T-helper 2 cell (primary cell): ENCODE results near the gene DAPK1.

Experiments
- DNase-seq, 5 experiments: peaks; one replicate each; pipeline versions ENCODE4 v3.0.0 to v3.0.0-alpha.2; 2012 to 2022

Gene DAPK1

GRCh38 chr9:87615547-87616148 is 118.0 kb downstream of the DAPK1 start:
- no peak for DNase-seq

- DNase-seq: no peak
Measured at GRCh38 chr9:87618226-87618625, 120.6 kb downstream of the DAPK1 start.

GRCh38 chr9:87618931-87619330 is 121.3 kb downstream of the DAPK1 start:
- no peak for DNase-seq

DNA sequence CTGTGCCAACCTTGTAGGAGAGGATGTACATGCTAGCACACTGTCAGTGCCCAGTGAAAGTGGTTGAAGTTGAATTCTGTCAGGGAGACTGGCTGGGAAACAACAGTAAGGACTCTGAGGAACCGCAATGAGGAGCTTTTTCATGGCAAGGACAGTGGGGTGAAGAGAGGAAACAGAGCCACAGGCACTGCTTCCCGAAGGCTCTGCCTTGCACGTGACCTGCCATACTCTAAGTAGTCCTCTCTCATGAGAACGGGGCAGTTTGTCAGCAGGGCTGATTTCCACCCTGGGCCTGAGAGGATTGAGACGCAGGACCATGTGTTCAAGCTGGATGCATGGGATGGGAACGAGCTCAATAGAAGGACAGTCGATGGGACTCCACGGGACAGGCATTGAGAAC is 121.7 kb downstream of the DAPK1 start:
- DNase-seq: no peak

DNA sequence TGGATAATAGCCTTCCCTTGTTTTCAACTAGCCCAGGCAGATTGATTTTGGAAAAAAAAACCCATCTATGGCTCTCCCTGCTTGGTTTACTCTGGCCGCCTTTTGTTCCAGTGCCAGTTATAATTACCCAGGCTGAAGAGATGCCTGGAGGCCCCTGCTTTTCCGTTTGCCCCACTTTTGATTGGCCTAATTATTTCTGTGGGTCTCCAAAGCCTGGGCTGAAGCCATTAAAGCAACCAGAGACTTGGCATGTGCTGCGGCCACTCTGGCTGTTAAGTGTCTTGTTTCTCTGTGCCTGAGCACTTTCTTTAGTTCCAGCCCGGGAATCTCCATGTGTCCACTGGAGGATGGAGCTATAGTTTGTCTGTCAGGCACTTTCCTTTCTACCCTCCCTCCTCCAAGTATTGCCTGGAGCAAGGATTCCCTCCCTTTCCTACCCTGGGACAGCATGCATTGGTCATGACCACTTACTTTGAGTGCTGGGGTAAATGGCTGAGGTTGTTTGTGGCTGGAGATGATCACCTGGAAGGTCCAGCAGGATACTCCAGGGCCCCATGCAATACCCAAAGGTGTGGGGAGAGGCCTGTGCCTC is 123.2 kb downstream of the DAPK1 start:
- DNase-seq: no peak

- DNase-seq: no peak
Measured at GRCh38 chr9:87622098-87622497, 124.4 kb downstream of the DAPK1 start.

DNA sequence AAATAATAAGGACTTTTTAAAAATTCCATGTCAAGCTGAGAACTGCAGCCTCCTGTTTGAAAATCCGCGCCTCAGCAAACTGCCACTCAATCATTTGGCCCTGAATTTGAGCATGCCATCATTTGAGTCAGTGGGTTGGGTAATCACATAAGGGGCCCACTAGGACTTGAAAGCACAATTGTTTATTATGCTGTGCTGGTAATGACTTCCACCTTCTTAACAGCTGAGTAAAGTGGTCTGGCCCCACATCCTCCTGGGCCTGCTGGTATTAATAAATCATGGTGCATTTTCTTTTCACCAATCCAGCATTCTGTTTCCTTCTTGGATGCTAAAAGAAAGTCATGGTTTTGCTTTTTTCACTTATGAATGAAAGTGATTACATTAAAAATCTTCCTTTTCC is 125.3 kb downstream of the DAPK1 start:
- DNase-seq: no peak

- DNase-seq: no peak
Measured at GRCh38 chr9:87628346-87628745, 130.7 kb downstream of the DAPK1 start.

- DNase-seq: no peak
Measured at GRCh38 chr9:87629104-87629503, 131.4 kb downstream of the DAPK1 start.

DNA sequence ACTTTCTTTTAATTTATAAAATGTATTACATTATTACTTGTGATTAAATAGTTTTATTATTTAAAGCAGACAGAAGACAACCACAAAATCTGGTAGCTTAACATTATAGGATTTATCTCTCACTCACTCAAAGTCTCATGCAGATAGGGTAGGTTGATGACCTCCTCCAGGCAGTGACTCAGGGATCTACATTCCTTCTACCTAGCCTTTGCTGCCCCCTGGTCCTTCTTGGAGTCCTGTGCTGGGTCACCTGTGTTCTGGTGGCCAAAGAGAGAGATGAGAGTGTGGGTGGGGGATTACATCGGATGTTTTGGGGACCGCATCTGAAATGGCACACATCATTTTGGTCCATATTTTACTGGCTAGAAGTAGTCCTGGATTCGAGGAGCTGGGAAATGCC is 132.6 kb downstream of the DAPK1 start:
- no peak for DNase-seq

DNA sequence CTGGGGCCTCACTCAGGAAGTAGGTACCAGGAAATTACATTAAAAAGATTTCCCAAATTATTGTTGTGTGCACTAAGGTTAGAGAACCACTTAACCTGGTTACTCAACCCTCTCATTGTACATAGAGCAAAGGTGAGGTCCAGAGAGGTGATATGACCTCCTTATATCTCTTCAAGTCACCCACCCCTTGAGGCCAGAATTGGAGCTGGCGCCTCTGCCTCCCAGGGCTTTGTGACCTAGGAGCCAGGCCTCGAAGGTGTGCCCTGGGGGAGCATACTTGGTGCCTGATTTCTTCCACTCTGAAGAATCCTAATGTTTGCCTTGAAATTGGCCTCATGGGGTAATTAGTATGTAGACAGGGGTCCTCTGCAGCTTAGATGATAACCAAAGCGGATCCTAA is 133.2 kb downstream of the DAPK1 start:
- DNase-seq: no peak

DNA sequence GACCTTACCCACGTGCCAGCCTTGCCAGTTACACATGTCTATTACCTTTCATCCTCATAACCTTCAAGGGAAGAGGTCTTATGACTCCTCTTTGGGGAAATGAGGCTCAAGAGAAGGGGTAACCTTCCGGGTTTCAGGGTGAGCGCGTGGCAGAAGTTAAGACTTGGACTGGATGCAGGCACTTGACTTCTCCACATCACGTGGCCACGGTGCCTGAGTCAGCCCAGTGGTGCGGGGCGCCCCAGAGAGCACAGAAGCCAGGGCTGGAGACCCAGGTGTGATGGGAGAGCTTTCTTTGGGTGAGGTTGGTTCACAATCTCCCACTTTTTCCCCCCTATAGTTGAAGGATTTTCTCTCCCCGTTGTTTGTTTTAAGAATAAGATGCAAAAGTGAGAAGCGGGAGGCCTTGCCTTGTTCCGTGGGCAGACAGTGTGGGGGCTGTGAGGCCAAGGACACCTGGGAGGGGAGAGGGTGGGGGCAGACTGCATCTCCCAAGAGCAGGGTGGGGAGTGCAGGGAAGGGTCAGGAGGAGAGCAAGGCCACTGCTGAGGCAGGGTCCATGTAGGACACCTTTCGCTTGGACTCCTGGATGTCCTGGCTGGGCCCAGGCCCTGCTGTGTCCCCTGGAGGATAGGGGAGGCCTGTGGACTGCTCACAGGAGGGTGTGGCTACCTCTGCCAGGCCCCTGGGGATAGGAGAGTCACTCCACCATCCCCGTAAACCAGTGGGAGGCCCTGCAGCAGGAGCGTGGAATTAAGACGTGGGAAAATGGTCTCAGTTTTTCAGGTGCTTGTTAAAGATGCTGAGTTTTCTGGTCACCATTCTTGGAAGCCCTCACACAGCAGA is 138.2 kb downstream of the DAPK1 start:
- no peak for DNase-seq

- DNase-seq: no peak
Measured at GRCh38 chr9:87638292-87638691, 140.6 kb downstream of the DAPK1 start.

GRCh38 chr9:87639949-87640348 is 142.3 kb downstream of the DAPK1 start:
- no peak for DNase-seq

DNA sequence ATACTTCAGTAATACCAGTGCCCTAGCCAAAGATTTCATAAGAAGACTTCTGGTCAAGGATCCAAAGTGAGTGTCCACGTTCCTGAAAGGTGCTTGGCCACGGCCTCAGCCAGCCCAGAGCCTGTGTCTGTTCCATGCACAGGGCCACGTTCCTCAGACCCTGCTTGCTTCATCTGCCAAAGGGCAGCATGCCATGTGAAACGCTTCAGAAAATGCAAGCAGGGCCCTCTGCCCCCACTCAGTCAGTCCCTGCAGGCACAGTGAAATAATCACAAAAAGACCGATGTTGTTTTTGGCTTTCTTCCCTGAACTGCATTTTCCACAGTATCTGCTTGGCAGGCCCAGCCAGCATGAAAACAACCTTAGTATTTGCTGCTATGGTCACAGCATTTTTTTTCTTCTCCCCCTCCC is 142.7 kb downstream of the DAPK1 start:
- DNase-seq: no peak

DNA sequence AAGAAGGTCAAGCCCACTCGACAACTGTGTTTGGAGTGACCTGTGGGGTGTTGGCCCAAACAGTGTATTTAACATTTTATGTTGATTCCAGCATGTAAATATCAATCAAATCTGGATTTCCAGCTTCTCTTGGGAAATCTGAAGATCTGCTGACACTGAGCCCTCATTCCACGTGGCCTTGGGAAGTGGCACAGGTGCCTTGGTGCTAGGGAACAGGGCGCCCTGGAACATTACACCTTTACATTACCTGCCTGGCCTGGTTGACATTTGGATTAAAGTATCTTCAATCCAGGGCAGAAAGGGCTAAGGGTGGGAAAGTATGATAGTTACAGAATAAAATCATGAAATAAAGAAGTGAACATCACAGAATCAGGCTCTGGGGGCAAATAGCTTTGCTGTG is 143.4 kb downstream of the DAPK1 start:
- no peak for DNase-seq

DNA sequence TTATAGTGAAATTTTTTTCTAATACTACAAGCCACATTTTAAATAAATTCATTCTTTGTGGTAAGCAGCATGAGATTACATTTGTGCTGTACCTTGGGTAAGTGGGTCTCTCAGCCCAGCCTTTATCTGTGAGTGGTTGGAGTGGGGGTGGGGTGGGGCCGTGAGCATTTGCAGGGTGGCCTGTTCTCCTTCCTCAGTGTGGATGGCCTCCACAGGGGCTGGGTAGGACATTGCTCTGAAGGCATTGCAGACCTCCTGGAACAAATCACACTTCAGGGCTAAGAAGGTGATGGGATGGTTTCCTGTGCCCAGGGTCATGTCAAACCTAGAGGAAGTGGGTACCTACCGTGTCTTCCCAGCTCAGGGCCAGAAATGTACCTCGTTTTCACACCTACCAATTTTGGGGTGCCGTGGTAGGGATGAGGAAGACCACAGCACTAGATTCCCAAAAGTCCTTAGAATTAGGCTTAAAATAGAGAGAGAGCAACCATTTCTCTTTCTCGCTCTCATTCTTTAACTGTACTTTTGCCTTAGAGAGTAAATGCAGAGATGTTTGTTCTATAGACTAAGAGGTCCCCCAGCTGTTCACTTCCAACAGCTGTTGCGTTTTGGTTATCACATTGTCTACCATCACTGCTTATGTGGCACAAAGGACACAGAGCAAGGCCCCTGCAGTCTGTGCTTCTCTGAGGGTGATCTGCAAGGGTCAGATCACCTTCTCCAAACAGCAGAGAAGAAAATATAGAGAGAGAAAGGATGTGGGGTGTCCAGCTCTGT is 144.9 kb downstream of the DAPK1 start:
- peak in 1 of 5 experiments; percentile 18 for DNase-seq

DNA sequence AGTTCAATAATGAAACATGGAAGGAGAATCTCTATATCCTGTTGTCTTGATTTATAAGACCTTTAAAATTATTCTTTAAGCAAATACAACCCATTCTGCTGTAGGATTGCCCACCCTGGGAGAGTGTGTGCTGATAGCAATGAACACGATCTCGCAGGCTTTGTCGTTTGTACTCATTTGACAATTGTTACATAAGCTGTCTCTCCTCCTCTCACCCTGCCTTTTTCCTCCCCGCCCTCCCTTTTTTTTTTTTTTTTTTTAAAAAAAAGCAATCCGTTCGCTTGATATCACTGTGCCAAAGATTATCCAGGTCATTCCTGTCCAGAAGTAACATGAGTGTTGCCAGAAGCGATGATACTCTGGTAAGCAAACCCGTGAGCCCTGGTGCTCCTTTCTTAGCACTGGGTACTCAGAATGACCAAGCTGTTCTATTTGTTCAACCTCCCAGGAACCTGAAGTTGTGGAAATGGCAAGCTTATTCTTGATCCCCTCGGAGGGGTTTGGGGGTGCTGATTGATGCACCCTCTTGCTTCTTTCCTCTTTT is 145.5 kb downstream of the DAPK1 start:
- no peak for DNase-seq

DNA sequence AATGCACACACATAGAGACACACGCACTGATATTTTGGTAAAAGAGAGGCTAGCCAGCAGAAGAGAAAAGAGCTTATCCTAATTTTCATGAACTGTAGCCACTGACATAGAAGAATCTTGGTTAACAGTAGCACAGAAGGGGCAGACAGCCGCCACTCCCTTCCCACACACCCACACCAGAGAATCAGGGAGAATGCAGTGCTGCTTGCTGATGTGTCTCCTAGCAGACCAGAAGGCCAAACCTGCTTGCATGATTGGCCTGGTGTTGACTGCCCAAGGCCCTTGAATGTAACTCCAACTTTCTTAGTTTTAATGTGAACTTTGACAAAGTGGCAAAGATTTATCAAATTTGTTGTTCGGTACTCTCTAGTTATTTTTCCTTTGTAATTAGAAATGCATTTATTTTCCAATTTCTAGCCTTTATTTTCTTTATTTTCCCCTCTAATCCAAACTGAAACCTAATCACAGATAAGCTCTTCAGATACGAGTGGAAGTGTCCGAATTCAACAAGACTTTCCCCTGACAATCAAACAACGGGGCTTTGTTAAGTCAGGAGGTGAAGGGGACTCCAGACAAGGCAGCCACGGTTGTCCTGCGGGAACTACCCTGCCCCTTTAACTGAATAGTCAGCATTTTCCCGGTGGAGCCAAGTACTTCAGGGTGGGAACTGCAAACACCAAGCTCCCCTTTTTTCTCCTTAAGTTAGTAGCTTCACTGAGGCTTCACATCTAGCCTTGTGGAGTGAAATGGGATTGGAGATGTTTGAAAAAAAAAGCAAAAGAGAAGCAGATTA is 146.3 kb downstream of the DAPK1 start:
- no peak for DNase-seq

- DNase-seq: no peak
Measured at GRCh38 chr9:87644659-87645058, 147.0 kb downstream of the DAPK1 start.

GRCh38 chr9:87646546-87646945 is 148.9 kb downstream of the DAPK1 start:
- no peak for DNase-seq

GRCh38 chr9:87647114-87647513 is 149.4 kb downstream of the DAPK1 start:
- DNase-seq: no peak
